ENCODE data around the gene FAM151A.

Gene FAM151A

GRCh38 chr1:54623216-54624007 is at the start of gene FAM151A:
Gene FAM151A, minus strand, starts transcription at chr1:54623525. Its CDS starts 130 bp downstream, at chr1:54623395.
- no peak for DNase-seq

- peak in 1 of 2 experiments; percentile 9 for DNase-seq
These were observed 48.8 kb upstream of the FAM151A start for GRCh38 chr1:54671985-54672608.

GRCh38 chr1:54668567-54668966 is 45.2 kb upstream of the FAM151A start:
- no peak for DNase-seq

- DNase-seq = no peak
These were observed 44.5 kb upstream of the FAM151A start for GRCh38 chr1:54667797-54668196.

- DNase-seq = no peak
These were observed 43.0 kb upstream of the FAM151A start for GRCh38 chr1:54666333-54666732.

- no peak for DNase-seq
These were observed 42.5 kb upstream of the FAM151A start for GRCh38 chr1:54665852-54666251.

GRCh38 chr1:54664364-54664763 is 41.0 kb upstream of the FAM151A start:
- DNase-seq = no peak

GRCh38 chr1:54663725-54664124 is 40.4 kb upstream of the FAM151A start:
- no peak for DNase-seq

- no peak for DNase-seq
These were observed 35.0 kb upstream of the FAM151A start for GRCh38 chr1:54658164-54658913.

GRCh38 chr1:54653036-54653435 is 29.7 kb upstream of the FAM151A start:
- no peak for DNase-seq

- no peak for DNase-seq
These were observed 28.8 kb upstream of the FAM151A start for GRCh38 chr1:54652168-54652567.

- DNase-seq = no peak
These were observed 28.3 kb upstream of the FAM151A start for GRCh38 chr1:54651608-54652007.

- no peak for DNase-seq
These were observed 27.1 kb upstream of the FAM151A start for GRCh38 chr1:54650417-54650816.

GRCh38 chr1:54649921-54650320 is 26.6 kb upstream of the FAM151A start:
- DNase-seq = no peak

- no peak for DNase-seq
These were observed 26.0 kb upstream of the FAM151A start for GRCh38 chr1:54649130-54649898.

GRCh38 chr1:54645806-54646676 is 22.7 kb upstream of the FAM151A start:
- no peak for DNase-seq

- no peak for DNase-seq
These were observed 20.4 kb upstream of the FAM151A start for GRCh38 chr1:54643736-54644135.

GRCh38 chr1:54640863-54641836 is 17.8 kb upstream of the FAM151A start, which contains the start of gene MROH7:
Gene MROH7, plus strand, starts transcription at chr1:54641786. Its CDS starts 11,141 bp downstream, at chr1:54652927.
- no peak for DNase-seq

GRCh38 chr1:54640361-54640760 is 17.0 kb upstream of the FAM151A start:
- DNase-seq = no peak
